GM19455 (cell line): ENCODE results near the gene LDLRAD3.

ENCODE experiments used
- ATAC-seq: cut with Tn5 transposase; IDR thresholded peaks from one replicate; pipeline ENCODE4 v1.9.1; 2021; ENCODE audit not compliant: unreplicated experiment

LDLRAD3 gene

GRCh38 chr11:36071917-36072500 lies 128.1 kb downstream of the LDLRAD3 start:
- ATAC-seq = no peak

GRCh38 chr11:36073411-36074203 lies 129.7 kb downstream of the LDLRAD3 start:
- no peak for ATAC-seq

GRCh38 chr11:36074941-36075431 lies 131.1 kb downstream of the LDLRAD3 start:
- ATAC-seq = no peak

GRCh38 chr11:36077368-36077767 lies 133.5 kb downstream of the LDLRAD3 start:
- ATAC-seq = no peak

- ATAC-seq = no peak
Observed at GRCh38 chr11:36077886-36078685, 134.2 kb downstream of the LDLRAD3 start.

- ATAC-seq = no peak
Observed at GRCh38 chr11:36078686-36079055, 134.8 kb downstream of the LDLRAD3 start.

GRCh38 chr11:36079878-36080675 lies 136.2 kb downstream of the LDLRAD3 start:
- no peak for ATAC-seq

GRCh38 chr11:36081274-36081945 lies 137.5 kb downstream of the LDLRAD3 start:
- ATAC-seq = no peak

- ATAC-seq = no peak
Observed at GRCh38 chr11:36086366-36086765, 142.5 kb downstream of the LDLRAD3 start.

- no peak for ATAC-seq
Observed at GRCh38 chr11:36088266-36088972, 144.6 kb downstream of the LDLRAD3 start.

GRCh38 chr11:36089920-36090319 lies 146.1 kb downstream of the LDLRAD3 start:
- no peak for ATAC-seq

GRCh38 chr11:36090356-36091109 lies 146.7 kb downstream of the LDLRAD3 start:
- ATAC-seq = no peak

- ATAC-seq = no peak
Observed at GRCh38 chr11:36091256-36091811, 147.5 kb downstream of the LDLRAD3 start.

- ATAC-seq = no peak
Observed at GRCh38 chr11:36092314-36093030, 148.6 kb downstream of the LDLRAD3 start.

- no peak for ATAC-seq
Observed at GRCh38 chr11:36093548-36093947, 149.7 kb downstream of the LDLRAD3 start.

- ATAC-seq = no peak
Observed at GRCh38 chr11:36094164-36094563, 150.3 kb downstream of the LDLRAD3 start.

- no peak for ATAC-seq
Observed at GRCh38 chr11:36095716-36096115, 151.9 kb downstream of the LDLRAD3 start.

GRCh38 chr11:36097219-36097650 lies 153.4 kb downstream of the LDLRAD3 start:
- no peak for ATAC-seq
